Colonic mucosa (tissue), 4 donors: Measurements from ENCODE around the gene SLC13A2. TPM values are rescaled to one million over a fixed set of nuclear protein-coding genes. Genes with fewer than 3 reads are reported as not detected.

ENCODE experiments used
- DNase-seq: peaks from one replicate; pipeline ENCODE4 v3.0.0-alpha.2; 2020
- H3K27ac ChIP-seq: fragments of 200-600 bp; one replicate; pipeline ENCODE4 v1.8.0; 2021
- H3K27me3 ChIP-seq: fragments of 200-600 bp; one replicate; pipeline ENCODE4 v1.8.0; 2021
- H3K36me3 ChIP-seq: fragments of 200-600 bp; one replicate; pipeline ENCODE4 v1.8.0; 2021
- H3K4me1 ChIP-seq: fragments of 200-600 bp; one replicate; pipeline ENCODE4 v1.8.0; 2021; ENCODE audit warnings: mild to moderate bottlenecking
- H3K4me3 ChIP-seq: fragments of 200-600 bp; one replicate; pipeline ENCODE4 v1.8.0; 2021
- H3K9ac ChIP-seq, 2 donors: one replicate each; pipeline ENCODE4 v1.7.0; 2013; ENCODE audit warnings: control low read depth in 2 of 2, low read depth in 2 of 2, low read length in 2 of 2
- H3K9me3 ChIP-seq: fragments of 200-600 bp; one replicate; pipeline ENCODE4 v1.8.0; 2021
- intact Hi-C: fragments of 100-400 bp; cut with DNase I; formaldehyde crosslinking; loops from one replicate; pipeline ENCODE4 v1.14.1; 2022
- total RNA-seq, 2 donors: library from RNA; stranded (reverse); fragmentation: NEBNext Ultra II Directional in 1 of 2; extraction: Animal tissue kit (Norgen Biotek cat#: 25700) in 1 of 2; gene quantifications; one replicate each; pipeline ENCODE4 v1.2.1, GENCODE V29; 2021
- TF ChIP-seq, protein P1 (sequence below): fragments of 200-600 bp; IDR thresholded peaks from one replicate; pipeline ENCODE4 v1.8.0; 2022; ENCODE audit warnings: antibody characterized with exemption, mild to moderate bottlenecking
- donor health status: healthy.
- donor health status: DM: no; HTN: no; CAD: no.
- donor health status: DM: no; HTN: no; CAD: no.

SLC13A2 gene
- total RNA-seq, 2 donors from 2014 or later, result 24.7 to 40.5 TPM

DNA sequence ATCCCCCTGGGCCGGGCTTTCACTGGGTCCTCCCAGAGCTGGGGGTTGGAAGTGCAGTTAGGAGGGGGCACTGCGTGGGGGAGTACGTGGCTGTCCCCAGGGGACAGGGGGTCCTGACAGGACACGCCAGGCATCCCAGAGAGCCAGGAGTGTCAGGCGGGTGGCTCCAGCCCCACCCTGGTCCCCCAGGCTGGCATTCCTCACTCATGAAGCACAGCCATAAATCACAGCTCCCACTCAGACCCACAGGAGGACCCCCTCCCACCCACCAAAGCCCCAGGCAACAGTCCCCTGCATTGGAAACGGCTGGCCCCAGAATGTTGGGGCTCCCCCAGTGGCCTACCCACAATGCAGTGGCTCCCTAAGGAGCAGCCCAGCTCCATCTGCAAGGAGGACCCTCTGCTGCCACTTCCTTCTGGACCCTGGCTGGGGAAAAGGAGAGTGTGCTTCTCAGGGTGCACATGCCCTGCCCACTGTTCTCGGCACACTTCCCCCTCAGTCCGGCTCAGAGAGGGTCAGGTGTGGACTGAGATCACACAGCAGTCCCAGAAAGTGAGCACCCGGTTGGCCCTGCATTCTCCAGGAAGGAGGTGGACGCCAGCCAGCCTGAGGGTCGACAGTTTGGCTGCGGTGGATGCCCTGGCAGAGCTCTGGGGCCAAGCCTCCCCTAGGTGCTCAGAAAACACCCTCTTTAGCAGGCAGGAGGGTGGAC lies 25.4 kb downstream of the SLC13A2 start:
- Histone ChIP-seq H3K9me3 (no peaks in the 10 kb centered on the region), H3K36me3 (no peaks in the 10 kb centered on the region), H3K4me1 (no peaks in the 10 kb centered on the region), H3K4me3 (no peak overlapping the region), H3K9ac (no peak overlapping the region), H3K27ac (peak overlapping the region; percentile 36), H3K27me3 (no peaks in the 10 kb centered on the region)
- TF ChIP-seq, protein P1, sequence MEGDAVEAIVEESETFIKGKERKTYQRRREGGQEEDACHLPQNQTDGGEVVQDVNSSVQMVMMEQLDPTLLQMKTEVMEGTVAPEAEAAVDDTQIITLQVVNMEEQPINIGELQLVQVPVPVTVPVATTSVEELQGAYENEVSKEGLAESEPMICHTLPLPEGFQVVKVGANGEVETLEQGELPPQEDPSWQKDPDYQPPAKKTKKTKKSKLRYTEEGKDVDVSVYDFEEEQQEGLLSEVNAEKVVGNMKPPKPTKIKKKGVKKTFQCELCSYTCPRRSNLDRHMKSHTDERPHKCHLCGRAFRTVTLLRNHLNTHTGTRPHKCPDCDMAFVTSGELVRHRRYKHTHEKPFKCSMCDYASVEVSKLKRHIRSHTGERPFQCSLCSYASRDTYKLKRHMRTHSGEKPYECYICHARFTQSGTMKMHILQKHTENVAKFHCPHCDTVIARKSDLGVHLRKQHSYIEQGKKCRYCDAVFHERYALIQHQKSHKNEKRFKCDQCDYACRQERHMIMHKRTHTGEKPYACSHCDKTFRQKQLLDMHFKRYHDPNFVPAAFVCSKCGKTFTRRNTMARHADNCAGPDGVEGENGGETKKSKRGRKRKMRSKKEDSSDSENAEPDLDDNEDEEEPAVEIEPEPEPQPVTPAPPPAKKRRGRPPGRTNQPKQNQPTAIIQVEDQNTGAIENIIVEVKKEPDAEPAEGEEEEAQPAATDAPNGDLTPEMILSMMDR, result no peak
- DNase-seq, result no peak
- intact Hi-C loops, result loop anchor here (5.0 kb wide), 1 partner anchor 113 kb away; the partner anchor contains the start of gene RSKR

DNA sequence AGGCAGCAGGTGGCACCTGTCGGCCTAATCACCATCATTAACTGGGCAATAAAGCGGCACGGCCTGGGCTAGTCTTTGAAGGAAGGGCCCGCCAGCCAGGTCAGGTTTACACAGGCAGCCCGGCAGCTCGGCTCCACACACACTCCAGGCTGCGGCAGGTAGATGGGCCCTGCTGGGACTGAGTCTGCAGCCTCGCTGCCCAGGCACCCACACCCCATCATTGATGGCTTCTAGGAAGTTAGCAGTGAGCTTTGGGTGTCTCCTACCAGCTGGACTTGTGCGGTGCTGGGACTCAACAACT lies 25.9 kb downstream of the SLC13A2 start:
- Histone ChIP-seq H3K9ac (no peak overlapping the region), H3K36me3 (no peaks in the 10 kb centered on the region), H3K27ac (peak overlapping the region; percentile 36), H3K9me3 (no peaks in the 10 kb centered on the region), H3K27me3 (no peaks in the 10 kb centered on the region), H3K4me3 (no peak overlapping the region), H3K4me1 (no peaks in the 10 kb centered on the region)
- intact Hi-C loops, result loop anchor here (5.0 kb wide), 1 partner anchor 113 kb away; the partner anchor contains the start of gene RSKR
- peak; percentile 81 for DNase-seq
- TF ChIP-seq, protein P1, result no peak

DNA sequence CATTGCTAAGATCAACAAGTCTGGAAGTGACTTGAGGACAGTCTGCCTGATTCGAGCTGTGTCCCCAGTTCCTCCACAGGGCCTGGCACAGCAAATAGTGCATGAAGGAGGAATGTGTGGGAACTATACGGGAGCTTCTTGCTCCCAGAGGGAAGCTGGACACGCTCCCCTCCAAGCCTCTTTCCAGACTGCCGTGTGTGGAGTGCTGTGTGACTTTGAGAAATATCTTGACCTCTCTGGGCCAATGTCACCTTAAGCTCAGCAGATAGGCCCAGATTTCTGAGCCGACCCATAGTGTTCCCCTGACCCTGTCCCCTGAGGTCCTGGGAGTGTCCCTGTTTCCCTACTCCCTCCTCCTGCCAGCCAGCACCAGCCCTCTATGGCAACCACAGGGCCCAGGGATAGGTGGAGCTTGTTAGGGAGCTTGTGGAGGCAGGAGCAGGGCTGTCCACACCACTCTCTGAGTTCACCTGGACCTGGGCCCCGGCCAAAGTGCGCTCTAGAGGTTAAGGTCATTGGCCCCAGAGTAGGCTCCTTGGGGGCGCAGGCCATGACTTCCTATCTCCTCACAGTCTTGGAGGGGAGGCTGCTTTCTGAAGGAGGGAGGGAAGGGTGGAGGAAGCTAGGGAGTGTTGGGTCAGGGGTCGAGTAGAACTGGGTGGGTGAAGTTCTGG lies 26.4 kb downstream of the SLC13A2 start:
- TF ChIP-seq, protein P1, result no peak
- no peaks in the 10 kb centered on the region for H3K9me3 ChIP-seq
- no peak overlapping the region for H3K9ac ChIP-seq
- no peaks in the 10 kb centered on the region for H3K36me3 ChIP-seq
- intact Hi-C loops, result loop anchor here (5.0 kb wide), 1 partner anchor 112 kb away; the partner anchor contains the start of gene RSKR
- no peaks in the 10 kb centered on the region for H3K27me3 ChIP-seq
- no peaks in the 10 kb centered on the region for H3K4me1 ChIP-seq
- H3K4me3 ChIP-seq, result no peak overlapping the region
- H3K27ac ChIP-seq, result peak overlapping the region; percentile 36
- DNase-seq, result no peak

DNA sequence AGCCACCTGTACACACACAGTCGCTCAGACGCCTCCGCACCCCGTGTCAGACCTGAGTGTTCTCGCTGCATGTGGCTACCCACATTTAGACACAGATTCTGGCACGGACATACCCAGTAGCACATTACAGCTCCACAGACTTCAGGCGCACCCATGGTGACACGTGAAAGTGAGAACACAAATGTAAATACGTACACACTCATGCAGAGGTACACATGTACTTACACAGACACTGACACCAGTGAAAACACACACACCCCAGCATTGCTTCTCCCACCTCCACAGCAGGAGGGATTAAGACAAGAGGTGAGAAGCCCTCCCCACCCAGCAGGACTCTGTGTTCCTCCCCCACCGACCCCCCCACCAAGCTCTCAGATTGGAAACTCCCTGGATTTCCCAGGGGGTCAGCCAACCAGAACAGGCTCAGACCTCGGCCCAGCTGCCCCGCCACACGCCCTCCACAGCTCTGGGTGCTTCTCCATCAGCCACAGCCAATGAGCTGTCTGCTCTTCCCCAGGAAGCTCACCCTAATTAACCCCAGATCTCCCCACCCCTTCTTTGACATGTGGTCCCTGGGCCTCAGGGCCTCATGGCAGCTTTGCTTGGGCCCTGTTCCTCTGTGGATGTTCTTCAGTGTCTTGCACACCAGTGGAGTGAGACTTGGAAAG lies 27.4 kb downstream of the SLC13A2 start:
- no peak for DNase-seq
- TF ChIP-seq, protein P1, result no peak
- Histone ChIP-seq H3K36me3 (no peaks in the 10 kb centered on the region), H3K9me3 (no peaks in the 10 kb centered on the region), H3K27ac (no peak overlapping the region), H3K4me3 (no peak overlapping the region), H3K27me3 (no peaks in the 10 kb centered on the region), H3K4me1 (no peaks in the 10 kb centered on the region), H3K9ac (no peak overlapping the region)
- intact Hi-C loops, result no loop called here

DNA sequence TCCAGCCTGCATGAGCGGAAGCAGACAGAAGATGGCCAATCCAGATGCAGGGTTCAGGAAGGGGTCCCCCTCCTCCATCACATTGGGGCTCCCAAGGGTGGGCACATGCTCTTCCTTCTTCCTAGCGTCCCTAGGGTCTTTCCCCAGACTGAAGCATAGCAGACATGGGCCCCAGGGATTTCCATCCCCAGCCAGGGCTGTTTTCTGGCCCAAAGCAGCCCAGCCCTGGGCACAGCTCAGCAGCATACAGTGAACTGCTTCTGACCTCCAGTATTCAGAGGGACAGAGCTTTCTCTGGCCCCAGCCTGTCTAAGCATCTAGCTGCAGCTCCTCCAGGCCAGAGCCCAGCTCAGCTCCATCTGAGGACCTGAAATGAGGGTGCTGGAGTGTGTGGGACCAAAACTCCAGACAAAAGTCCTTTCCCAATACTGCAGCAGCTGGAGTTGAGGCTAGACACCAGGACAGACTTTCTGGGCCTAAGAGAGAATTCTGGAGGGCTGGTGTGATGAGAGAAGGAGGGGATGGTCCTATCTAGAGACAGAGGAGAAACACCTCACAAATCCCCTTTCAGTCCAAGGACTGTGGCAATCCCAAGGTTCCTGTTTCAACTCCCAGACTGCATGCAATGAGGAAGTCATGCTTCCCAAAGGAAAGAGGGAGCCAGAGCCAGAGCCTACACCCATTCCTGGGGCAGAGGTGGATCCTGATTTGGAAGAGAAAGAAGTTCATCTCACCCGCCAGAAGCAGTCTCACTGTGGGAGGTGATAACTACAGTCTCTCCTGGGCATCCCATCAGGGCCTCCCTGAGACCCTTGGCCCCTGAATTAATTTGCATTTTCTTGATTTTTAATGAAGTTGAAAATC lies 28.2 kb downstream of the SLC13A2 start:
- Histone ChIP-seq H3K27ac (no peak overlapping the region), H3K4me1 (no peaks in the 10 kb centered on the region)

More for the DNA sequence above, 28.2 kb downstream of the SLC13A2 start:
- Histone ChIP-seq H3K9me3 (no peaks in the 10 kb centered on the region), H3K4me3 (no peak overlapping the region), H3K9ac (peak overlapping the region in 1 of 2 donors; percentile 36), H3K36me3 (no peaks in the 10 kb centered on the region), H3K27me3 (no peaks in the 10 kb centered on the region)
- TF ChIP-seq, protein P1, result no peak
- peak; percentile 59 for DNase-seq
- intact Hi-C loops, result no loop called here
